IMR-90 (cell line): ENCODE data around the gene LTO1. TPM values are rescaled to one million over a fixed set of nuclear protein-coding genes. Genes with fewer than 3 reads are reported as not detected.

Experiments
- polyA plus RNA-seq, 3 experiments: library from polyadenylated mRNA; depleted of rRNA; stranded (reverse); fragments of >200 nt; gene quantifications; 2 replicates each; pipeline ENCODE4 v1.2.3, GENCODE V29; 2012; ENCODE audit warnings: low replicate concordance in 1 of 3
- total RNA-seq: library from RNA; depleted of rRNA; stranded (reverse); fragments of >200 nt; gene quantifications from 2 replicates; pipeline ENCODE4 v1.2.3, GENCODE V29; 2012; rRNA removed

LTO1 gene
- total and polyA plus RNA-seq, 2 of the 4 experiments (the other 2 are of a cell fraction), result 8.2 to 23.5 TPM

Other genes starting within 250 kb of the LTO1 start
- gene LINC01488, start 193.7 kb downstream of the LTO1 start, total RNA-seq, result not detected in 2 replicates
- not detected in 2 replicates for gene LINC01488, start 193.7 kb downstream of the LTO1 start, polyA plus RNA-seq (2012; rRNA removed)
- 717 and 748 TPM in 2 replicates for gene CCND1, start 34.2 kb downstream of the LTO1 start, total RNA-seq
- gene CCND1, start 34.2 kb downstream of the LTO1 start, polyA plus RNA-seq (2012; rRNA removed), result 481 and 872 TPM in 2 replicates
- not detected in 2 replicates for gene FGF19, start 28.7 kb upstream of the LTO1 start, total RNA-seq
- gene FGF19, start 28.7 kb upstream of the LTO1 start, polyA plus RNA-seq (2012; rRNA removed), result not detected in 2 replicates
- gene FGF4, start 100.0 kb upstream of the LTO1 start, total RNA-seq, result not detected in 2 replicates
- not detected in 2 replicates for gene FGF4, start 100.0 kb upstream of the LTO1 start, polyA plus RNA-seq (2012; rRNA removed)
- not detected in 2 replicates for gene FGF3, start 144.1 kb upstream of the LTO1 start, total RNA-seq
- gene FGF3, start 144.1 kb upstream of the LTO1 start, polyA plus RNA-seq (2012; rRNA removed), result not detected in 2 replicates